Trophoblast cell (in vitro differentiated cells and primary cell): ENCODE results near the gene SDK2.
A peak's percentile ranks its signal among the peaks of the same experiment; 100 is the strongest.

Experiments
- DNase-seq, 2 donors: peaks; one replicate each; pipeline ENCODE4 v3.0.0-alpha.2; 2016
- H2AFZ ChIP-seq: 2 replicates; pipeline ENCODE4 v1.6.1; 2013; ENCODE audit warnings: low read length, moderate library complexity, mild to moderate bottlenecking; ENCODE audit not compliant: insufficient read depth, poor library complexity
- H2AK5ac ChIP-seq: 2 replicates; pipeline ENCODE4 v1.6.1; 2013; ENCODE audit warnings: mild to moderate bottlenecking, low read length
- H2BK120ac ChIP-seq: 2 replicates; pipeline ENCODE4 v1.6.1; 2013; ENCODE audit warnings: low read length, mild to moderate bottlenecking, moderate library complexity; ENCODE audit not compliant: insufficient read depth, poor library complexity
- H2BK12ac ChIP-seq: 2 replicates; pipeline ENCODE4 v1.6.1; 2013; ENCODE audit warnings: mild to moderate bottlenecking, low read length, moderate library complexity
- H2BK5ac ChIP-seq: 2 replicates; pipeline ENCODE4 v1.6.1; 2013; ENCODE audit warnings: low read length, low read depth, moderate library complexity, mild to moderate bottlenecking; ENCODE audit not compliant: poor library complexity
- H3K14ac ChIP-seq: 2 replicates; pipeline ENCODE4 v1.6.1; 2013; ENCODE audit warnings: mild to moderate bottlenecking, low read length
- H3K18ac ChIP-seq: 2 replicates; pipeline ENCODE4 v1.6.1; 2013; ENCODE audit warnings: mild to moderate bottlenecking, low read length
- H3K23ac ChIP-seq: 2 replicates; pipeline ENCODE4 v1.6.1; 2013; ENCODE audit warnings: low read length
- H3K27ac ChIP-seq: 2 replicates; pipeline ENCODE4 v1.5.1; 2013; ENCODE audit warnings: low read depth, mild to moderate bottlenecking, inconsistent platforms, low read length, moderate library complexity
- H3K27me3 ChIP-seq: 2 replicates; pipeline ENCODE4 v1.6.1; 2013; ENCODE audit warnings: inconsistent platforms, mild to moderate bottlenecking, low read length, moderate library complexity; ENCODE audit not compliant: insufficient read depth
- H3K36me3 ChIP-seq, 2 experiments: 1 replicate in 1 of 2; 2 replicates in 1 of 2; pipeline ENCODE4 v1.6.1; 2013; ENCODE audit warnings: low read length in 2 of 2, mild to moderate bottlenecking in 2 of 2, moderate library complexity in 1 of 2; ENCODE audit not compliant: insufficient read depth in 2 of 2, control insufficient read depth in 1 of 2
- H3K4ac ChIP-seq: 2 replicates; pipeline ENCODE4 v1.6.1; 2013; ENCODE audit warnings: low read depth, mild to moderate bottlenecking, low read length, moderate library complexity
- H3K4me1 ChIP-seq, 2 experiments: 1 replicate in 1 of 2; 2 replicates in 1 of 2; pipeline ENCODE4 v1.6.1; 2013; ENCODE audit warnings: low read length in 2 of 2, mild to moderate bottlenecking in 2 of 2, moderate library complexity in 1 of 2; ENCODE audit not compliant: insufficient read depth in 2 of 2, control insufficient read depth in 1 of 2
- H3K4me2 ChIP-seq: 2 replicates; pipeline ENCODE4 v1.6.1; 2013; ENCODE audit warnings: inconsistent platforms, mild to moderate bottlenecking, low read length, moderate library complexity
- H3K4me3 ChIP-seq: 2 replicates; pipeline ENCODE4 v1.5.1; 2013; ENCODE audit warnings: mild to moderate bottlenecking, low read depth, low read length, inconsistent platforms
- H3K79me1 ChIP-seq: one replicate; pipeline ENCODE4 v1.6.1; 2013; ENCODE audit warnings: low read length
- H3K79me2 ChIP-seq: 2 replicates; pipeline ENCODE4 v1.6.1; 2013; ENCODE audit warnings: low read length, mild to moderate bottlenecking; ENCODE audit not compliant: control insufficient read depth, insufficient read depth, poor library complexity
- H3K9ac ChIP-seq: 2 replicates; pipeline ENCODE4 v1.6.1; 2013; ENCODE audit warnings: mild to moderate bottlenecking, low read length
- H3K9me3 ChIP-seq: 2 replicates; pipeline ENCODE4 v1.6.1; 2013; ENCODE audit warnings: low read depth, mild to moderate bottlenecking, control low read depth, inconsistent platforms, low read length; ENCODE audit not compliant: insufficient read depth
- H4K12ac ChIP-seq: 2 replicates; pipeline ENCODE4 v1.6.1; 2013; ENCODE audit warnings: low read depth, mild to moderate bottlenecking, low read length, moderate library complexity
- H4K8ac ChIP-seq: 2 replicates; pipeline ENCODE4 v1.6.1; 2013; ENCODE audit warnings: low read depth, mild to moderate bottlenecking, low read length, moderate library complexity
- H4K91ac ChIP-seq: one replicate; pipeline ENCODE4 v1.6.1; 2013; ENCODE audit warnings: low read depth, mild to moderate bottlenecking, low read length, moderate library complexity
- WGBS: extraction: QIAGEN DNeasy Blood & Tissue Kit; methylation state at CpG from one replicate; pipeline ENCODE4 v1.1.7; 2013; ENCODE audit warnings: missing lambda C conversion rate; ENCODE audit not compliant: insufficient read length, insufficient coverage; ENCODE audit errors: extremely low coverage; 5-methylcytosine and 5-hydroxymethylcytosine counted together

Gene SDK2

DNA sequence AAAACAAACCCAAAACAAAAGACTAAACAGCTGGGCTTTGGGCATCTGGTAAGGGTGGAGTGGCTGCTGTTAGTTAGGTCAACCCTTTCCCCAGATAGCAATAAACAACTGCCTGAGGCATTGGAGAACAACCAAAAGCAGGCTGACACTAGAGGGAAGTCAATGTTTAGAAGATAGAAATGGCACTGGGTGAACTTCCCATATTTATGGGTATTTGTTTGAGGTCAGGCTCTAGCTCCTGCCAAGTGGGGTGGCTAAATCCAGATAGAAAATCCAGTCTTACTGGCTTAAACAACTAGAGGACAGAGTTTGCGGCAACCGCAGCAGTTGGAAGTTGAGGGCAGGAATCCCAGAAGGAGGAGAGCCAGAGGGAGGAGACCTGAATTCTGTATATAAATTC, 79.4 kb downstream of the SDK2 start:
- H3K27ac ChIP-seq = no peak overlapping the region
- H3K36me3 ChIP-seq = no peaks in the 10 kb centered on the region
- H2BK5ac ChIP-seq = no peak overlapping the region
- no peak overlapping the region for H4K91ac ChIP-seq
- no peaks in the 10 kb centered on the region for H3K79me1 ChIP-seq
- WGBS = no CpG with 5 or more reads among the region's 2 CpGs
- peak in 1 of 2 donors; percentile 31 for DNase-seq
- no peak overlapping the region for H4K12ac ChIP-seq
- no peak overlapping the region for H4K8ac ChIP-seq
- H2AK5ac ChIP-seq = no peak overlapping the region
- H3K14ac ChIP-seq = no peak overlapping the region
- H2BK120ac ChIP-seq = no peak overlapping the region
- H3K9me3 ChIP-seq = no peaks in the 10 kb centered on the region
- H3K4ac ChIP-seq = no peak overlapping the region
- no peak overlapping the region for H3K4me2 ChIP-seq
- no peak overlapping the region for H3K23ac ChIP-seq
- H3K9ac ChIP-seq = no peak overlapping the region
- H3K4me3 ChIP-seq = no peak overlapping the region
- H2AFZ ChIP-seq = no peak overlapping the region
- no peak overlapping the region for H2BK12ac ChIP-seq
- no peak overlapping the region for H3K18ac ChIP-seq
- H3K79me2 ChIP-seq = no peaks in the 10 kb centered on the region
- peaks cover 0 to 3% of the 10 kb centered on the region in 2 experiments for H3K4me1 ChIP-seq
- H3K27me3 ChIP-seq = no peaks in the 10 kb centered on the region

DNA sequence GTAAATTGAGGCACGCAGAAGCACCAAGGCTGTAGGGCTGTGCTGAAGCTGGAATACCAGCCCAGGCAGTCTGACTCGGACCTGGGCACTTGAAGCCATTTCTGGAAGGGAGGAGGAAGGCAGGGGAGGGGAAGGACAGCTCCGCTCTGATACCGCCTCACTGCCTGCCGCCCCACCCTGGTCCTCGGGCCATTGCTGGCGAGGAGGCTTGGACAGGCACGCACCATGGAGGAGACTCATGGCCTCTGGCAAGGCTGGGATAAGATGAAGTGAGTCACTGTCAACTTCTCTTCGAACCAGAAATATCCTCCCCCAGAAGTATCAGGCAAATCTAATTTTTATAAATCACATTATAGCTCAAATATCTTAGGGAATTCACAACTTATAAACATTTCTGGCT, 81.3 kb downstream of the SDK2 start:
- Histone ChIP-seq H2BK12ac (no peak overlapping the region), H3K4me2 (no peak overlapping the region), H3K79me2 (no peaks in the 10 kb centered on the region), H3K9me3 (no peaks in the 10 kb centered on the region), H3K79me1 (no peaks in the 10 kb centered on the region), H3K4ac (no peak overlapping the region), H3K36me3 (no peaks in the 10 kb centered on the region), H3K4me1 (peaks cover 0 to 3% of the 10 kb centered on the region in 2 experiments), H4K12ac (no peak overlapping the region), H2AK5ac (no peak overlapping the region), H2BK120ac (no peak overlapping the region), H3K23ac (no peak overlapping the region), H3K18ac (no peak overlapping the region), H2AFZ (no peak overlapping the region), H3K9ac (no peak overlapping the region), H3K4me3 (no peak overlapping the region), H3K27ac (no peak overlapping the region), H3K14ac (no peak overlapping the region), H4K8ac (no peak overlapping the region), H4K91ac (no peak overlapping the region), H3K27me3 (no peaks in the 10 kb centered on the region), H2BK5ac (no peak overlapping the region)
- peak; percentile 49 to 53 for DNase-seq
- WGBS = no CpG with 5 or more reads among the region's 9 CpGs

DNA sequence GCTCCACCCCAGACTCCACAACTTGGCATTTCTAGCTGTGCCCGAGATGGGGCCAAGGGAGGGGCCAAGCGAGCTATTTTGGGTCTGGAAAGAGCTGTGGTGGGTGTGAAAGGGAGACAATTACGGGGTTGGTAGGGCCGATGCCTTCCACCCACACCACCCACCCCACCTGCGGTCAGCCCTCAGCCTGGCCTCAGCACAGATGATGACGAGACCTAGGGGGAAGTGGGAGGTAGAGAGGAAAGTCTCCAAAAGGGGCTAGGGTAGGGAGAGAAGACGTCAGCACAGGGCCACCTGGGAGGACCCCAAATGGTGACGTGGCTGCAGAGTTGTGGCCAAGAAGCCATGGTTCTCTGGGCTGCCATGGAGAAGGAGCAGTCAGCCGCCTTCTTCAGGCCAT, 83.1 kb downstream of the SDK2 start:
- Histone ChIP-seq H2BK5ac (no peak overlapping the region), H3K4ac (no peak overlapping the region), H3K4me1 (peaks cover 0 to 3% of the 10 kb centered on the region in 2 experiments), H3K4me3 (no peak overlapping the region), H4K8ac (no peak overlapping the region), H3K9ac (no peak overlapping the region), H2AFZ (no peak overlapping the region), H3K79me1 (no peaks in the 10 kb centered on the region), H2BK120ac (no peak overlapping the region), H3K79me2 (no peaks in the 10 kb centered on the region), H2AK5ac (no peak overlapping the region), H3K27me3 (no peaks in the 10 kb centered on the region), H2BK12ac (no peak overlapping the region), H4K12ac (no peak overlapping the region), H3K9me3 (no peaks in the 10 kb centered on the region), H3K14ac (no peak overlapping the region), H3K36me3 (no peaks in the 10 kb centered on the region), H4K91ac (no peak overlapping the region), H3K23ac (no peak overlapping the region), H3K27ac (no peak overlapping the region), H3K4me2 (no peak overlapping the region), H3K18ac (no peak overlapping the region)
- no peak for DNase-seq
- WGBS = no CpG with 5 or more reads among the region's 9 CpGs

GRCh38 chr17:73560661-73561060, 83.6 kb downstream of the SDK2 start:
- H2AK5ac ChIP-seq = no peak overlapping the region
- no CpG with 5 or more reads among the region's 6 CpGs for WGBS
- no peak overlapping the region for H3K18ac ChIP-seq
- no peak overlapping the region for H2BK5ac ChIP-seq
- no peak overlapping the region for H4K12ac ChIP-seq
- H3K4ac ChIP-seq = no peak overlapping the region
- no peaks in the 10 kb centered on the region for H3K79me2 ChIP-seq
- no peaks in the 10 kb centered on the region for H3K9me3 ChIP-seq
- no peak overlapping the region for H3K4me3 ChIP-seq
- no peak overlapping the region for H3K27ac ChIP-seq
- H2BK120ac ChIP-seq = no peak overlapping the region
- H3K9ac ChIP-seq = no peak overlapping the region
- H3K79me1 ChIP-seq = no peaks in the 10 kb centered on the region
- peaks cover 0 to 3% of the 10 kb centered on the region in 2 experiments for H3K4me1 ChIP-seq
- H3K23ac ChIP-seq = no peak overlapping the region
- H2AFZ ChIP-seq = no peak overlapping the region
- H3K36me3 ChIP-seq = no peaks in the 10 kb centered on the region
- DNase-seq = no peak
- H3K14ac ChIP-seq = no peak overlapping the region
- no peak overlapping the region for H4K8ac ChIP-seq
- H3K4me2 ChIP-seq = no peak overlapping the region
- no peaks in the 10 kb centered on the region for H3K27me3 ChIP-seq
- H4K91ac ChIP-seq = no peak overlapping the region
- H2BK12ac ChIP-seq = no peak overlapping the region
